GM19467 (cell line): ENCODE results near the gene GLIS2.

Experiments
- ATAC-seq: cut with Tn5 transposase; IDR thresholded peaks from one replicate; pipeline ENCODE4 v1.9.1; 2021; ENCODE audit warnings: mild to moderate bottlenecking, moderate library complexity; ENCODE audit not compliant: unreplicated experiment

The GLIS2 gene

DNA sequence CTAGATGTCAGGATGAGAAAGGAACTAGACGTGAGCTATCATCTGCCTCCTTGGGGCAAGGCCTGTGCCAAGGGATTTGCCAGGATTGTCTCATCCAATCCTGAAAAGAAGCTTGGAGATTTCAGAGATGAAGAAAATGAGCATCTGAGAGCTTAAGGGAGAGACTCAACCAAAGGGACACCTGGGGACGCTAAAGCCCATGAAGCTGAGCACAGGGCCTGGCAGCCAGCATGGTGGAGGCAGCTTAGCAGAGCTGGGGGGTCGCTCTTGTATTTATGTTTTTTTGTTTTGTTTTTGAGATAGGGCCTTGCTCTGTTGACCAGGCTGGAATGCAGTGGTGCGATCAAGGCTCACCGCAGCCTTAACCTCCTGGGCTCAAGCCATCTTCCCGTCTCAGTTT, 18.4 kb upstream of the GLIS2 start:
- ATAC-seq, result no peak

DNA sequence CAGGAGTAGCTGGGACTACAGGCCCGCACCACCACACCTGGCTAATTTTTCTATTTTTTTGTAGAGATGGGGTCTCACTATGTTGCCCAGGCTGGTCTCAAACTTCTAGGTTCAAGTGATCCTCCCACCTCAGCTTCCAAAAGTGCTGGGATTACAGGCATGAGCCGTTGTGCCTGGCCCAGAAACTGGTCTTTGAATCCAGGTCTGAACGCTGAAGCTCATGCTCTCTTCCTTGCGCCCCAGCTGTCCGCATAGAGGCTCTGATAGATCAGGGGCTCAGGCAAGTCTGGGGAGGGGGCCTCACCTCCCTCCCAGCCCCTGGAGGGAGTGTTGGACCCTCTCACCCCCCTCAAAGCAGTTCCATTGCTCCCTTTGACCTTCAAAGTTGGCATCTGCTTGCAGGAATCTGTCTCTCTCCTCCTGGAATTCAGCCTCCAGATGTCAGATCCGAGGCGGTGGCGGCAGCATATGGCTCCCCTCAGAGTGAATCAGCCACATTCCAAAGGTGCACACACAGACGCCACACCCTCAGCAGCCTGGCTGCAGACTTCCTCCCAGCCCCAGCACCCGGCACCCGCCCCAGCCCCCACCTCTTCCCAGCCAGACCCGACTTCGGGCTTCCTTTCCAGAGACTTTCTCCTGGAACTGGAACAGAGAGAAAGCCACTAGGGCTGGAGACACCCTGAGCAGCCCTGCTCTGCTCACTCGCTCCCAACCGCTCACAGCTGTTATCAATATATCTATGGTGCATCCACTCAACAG, 16.9 kb upstream of the GLIS2 start:
- no peak for ATAC-seq

DNA sequence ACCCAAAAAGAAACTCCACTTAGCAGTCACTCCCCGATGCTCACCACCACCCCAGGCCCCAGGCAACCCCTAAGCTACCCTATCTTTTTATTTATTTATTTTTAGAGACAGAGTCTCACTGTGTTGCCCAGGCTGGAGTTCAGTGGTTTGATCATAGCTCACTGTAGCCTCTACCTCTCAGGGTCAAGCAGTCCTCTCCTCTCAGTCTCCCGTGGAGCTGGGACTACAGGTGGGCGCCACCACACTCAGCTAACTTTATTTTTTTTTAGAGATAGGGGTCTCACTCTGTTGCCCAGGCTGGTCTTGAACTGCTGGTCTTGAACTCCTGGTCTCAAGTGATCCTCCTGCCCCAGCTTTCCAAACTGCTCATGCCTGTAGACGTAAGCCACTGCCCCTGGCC, 14.7 kb upstream of the GLIS2 start:
- ATAC-seq, result no peak

GRCh38 chr16:4301968-4302367, 13.9 kb upstream of the GLIS2 start:
- ATAC-seq, result no peak

DNA sequence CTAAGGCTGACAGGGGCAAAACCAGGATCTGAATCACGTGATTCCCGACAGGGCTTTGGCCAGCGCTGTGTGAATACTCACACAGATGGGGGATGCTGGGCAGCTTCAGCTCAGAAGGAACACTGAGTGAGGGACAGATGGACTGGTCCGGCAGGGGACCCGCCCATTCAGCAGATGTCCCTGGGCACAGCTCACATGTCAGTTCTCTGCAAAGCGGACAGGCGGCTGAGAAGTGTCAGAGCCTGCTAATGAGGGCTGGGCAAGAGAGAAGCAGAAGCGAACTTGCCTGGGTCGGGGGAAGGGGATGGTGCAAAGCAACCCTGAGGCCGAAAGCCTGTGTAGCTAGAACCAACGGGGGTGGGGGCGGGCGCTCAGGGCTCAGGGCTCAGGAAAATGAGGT, 11.9 kb upstream of the GLIS2 start:
- no peak for ATAC-seq

DNA sequence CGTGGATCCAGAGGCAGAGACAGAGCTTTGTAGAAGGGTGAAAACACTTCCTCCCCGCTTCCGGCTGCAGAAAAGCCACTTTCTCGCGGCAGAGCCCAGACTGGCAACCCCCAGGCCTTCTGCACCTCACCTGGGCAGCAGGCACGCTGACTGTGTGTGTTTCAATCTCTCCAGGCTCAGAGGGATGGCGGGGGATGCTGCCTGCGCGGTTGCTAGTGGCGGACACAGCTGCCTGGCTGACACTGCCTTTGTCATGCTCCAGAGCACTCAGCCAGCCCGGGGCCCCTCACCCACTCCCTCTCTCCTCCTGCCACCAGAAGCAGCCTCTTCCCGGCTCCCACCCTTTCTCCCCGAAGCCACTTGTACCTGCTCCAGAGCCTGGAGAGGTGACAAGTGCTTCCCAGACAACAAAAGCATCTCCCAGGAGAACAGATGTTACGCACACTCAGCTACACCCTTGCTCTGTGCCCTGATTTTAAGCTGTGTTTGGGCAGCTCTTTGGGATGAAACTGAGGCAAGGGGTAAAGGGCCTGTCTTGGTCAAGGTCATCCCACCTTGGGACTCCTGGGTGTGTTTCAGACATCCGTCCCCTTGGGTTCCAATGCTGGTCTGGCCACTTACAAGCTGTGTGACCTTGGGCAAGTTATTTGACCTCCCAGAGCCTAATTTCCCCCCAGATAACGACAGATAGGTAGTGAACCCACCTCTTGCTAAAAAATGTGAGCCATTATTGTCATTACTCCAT, 9.2 kb upstream of the GLIS2 start:
- ATAC-seq, result no peak

DNA sequence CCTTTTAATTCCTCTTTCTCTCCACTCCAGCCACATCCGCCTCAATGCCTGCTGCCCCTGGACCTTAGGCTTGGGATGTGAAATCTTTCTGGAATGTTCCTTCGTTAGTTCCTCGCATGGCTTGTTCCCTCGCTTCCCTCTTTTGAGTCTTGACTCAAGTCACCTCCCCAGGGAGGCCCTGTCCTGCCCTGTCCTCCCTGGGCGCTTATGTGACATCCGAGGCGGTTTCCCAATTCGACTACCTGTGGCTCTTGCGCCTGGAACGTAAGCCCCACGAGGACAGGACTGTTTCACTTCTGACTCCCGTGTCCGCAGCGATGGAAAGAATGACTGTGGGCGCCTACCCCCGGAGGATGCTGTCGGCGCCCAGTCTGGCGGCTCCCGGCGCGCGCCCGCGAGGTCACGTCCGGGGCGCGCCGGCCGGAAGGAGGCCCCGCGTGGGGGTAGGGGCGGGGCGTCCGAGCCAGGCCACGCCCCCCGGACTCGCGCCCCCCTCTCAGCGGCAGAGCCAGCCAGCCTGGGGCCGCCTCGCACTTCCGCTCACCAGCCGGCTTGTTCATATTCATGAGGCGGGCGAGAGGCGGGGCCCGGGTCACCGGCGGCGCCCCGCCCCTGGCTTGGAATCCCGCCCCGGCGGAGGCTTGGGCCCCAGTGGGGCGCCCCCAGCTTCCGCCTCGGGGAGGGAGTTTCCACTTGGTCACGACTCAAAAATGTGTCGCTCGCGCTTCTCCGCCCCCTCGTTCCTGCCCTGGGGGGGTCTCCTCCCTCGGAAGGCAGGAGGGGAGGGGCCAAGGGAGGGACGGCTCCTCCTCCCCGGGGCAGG, 8.4 kb upstream of the GLIS2 start:
- ATAC-seq, result peak; percentile 81

DNA sequence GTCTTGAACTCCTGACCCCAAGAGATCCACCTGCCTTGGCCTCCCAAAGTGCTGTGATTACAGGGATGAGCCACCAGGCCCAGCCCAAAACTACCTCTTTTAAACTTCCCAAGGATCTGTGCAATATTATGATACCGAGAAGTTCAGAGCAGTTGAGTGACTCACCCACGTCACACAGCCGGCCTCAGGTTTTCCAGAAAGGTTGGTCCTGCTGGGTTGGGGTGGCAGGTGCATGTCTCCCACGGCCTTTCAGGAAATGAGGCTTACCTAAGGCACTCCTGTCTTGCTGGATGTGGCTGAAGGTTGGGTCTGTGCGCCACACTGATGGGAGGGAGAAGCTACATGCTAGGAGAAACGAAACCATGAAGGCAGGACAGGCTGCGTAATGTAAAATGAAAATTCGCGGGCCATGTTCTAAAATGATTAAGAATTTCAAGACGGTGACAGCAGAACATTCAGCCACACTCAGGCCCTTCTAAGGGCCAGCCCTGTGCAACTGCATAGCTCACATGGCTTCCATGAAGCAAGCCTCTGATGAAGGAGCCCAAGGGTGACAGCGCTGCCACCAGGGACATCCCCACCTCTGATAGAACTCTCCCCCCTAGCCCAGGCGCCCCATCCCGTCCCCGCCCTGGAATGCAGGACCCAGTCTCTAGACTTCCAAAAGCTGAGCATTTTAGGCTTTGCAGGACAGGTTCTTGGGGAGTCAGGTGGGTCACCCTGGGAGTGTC, 6.6 kb upstream of the GLIS2 start:
- ATAC-seq, result no peak

DNA sequence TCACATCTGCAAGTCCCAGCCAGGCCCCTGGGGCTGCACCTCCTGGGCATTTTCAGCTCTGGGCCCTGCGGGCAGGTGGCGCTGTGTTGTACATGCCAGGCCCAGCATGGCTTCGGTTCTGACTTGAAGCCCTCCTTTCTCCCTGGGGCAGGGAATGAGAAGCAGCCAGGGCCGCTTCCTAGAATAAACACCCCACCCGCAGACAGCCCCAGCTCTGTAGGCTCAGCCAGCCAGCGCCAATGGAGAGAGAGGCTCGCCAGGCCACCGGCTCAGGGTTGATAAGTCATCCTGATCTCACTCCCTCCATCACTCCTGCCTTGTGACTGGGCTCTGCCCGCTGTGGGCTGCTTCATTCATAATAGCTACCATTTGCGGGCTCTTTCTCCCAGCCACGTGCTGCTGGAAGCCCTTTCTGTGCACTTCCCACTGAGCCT, 6.0 kb upstream of the GLIS2 start:
- ATAC-seq, result no peak

GRCh38 chr16:4313563-4314531, 2.0 kb upstream of the GLIS2 start:
- ATAC-seq, result peak; percentile 33

DNA sequence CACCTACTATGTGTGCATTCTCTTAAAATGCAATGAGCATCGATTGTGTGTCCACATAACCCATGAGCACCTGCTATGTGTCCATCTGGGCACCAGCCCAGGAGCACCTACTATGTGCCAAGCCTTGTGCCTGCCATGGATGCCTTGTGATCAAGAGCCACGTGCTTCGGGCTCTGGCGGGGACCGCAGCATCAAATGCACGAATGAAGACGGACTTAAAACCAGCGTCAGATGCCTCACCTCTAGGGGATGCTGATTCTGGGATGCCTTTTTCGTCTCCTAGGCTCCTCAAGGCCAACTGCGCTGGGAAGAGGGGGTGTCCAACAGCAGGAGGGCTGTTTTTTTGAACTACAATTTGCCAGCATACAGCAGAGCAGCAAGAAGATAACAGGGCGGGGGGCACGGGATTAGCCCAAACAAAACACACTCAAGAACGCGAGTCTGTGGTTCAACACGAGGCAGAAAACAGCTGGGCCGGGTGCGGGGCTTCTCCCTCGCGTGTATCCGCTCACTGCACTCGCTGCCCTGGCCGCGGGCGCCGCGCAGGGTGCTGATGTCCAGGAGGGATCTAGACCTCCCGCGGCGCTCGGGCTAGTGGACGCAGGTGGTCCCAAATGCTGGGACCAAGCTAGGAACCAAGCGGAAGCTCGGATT, 1.2 kb upstream of the GLIS2 start:
- ATAC-seq, result no peak

GRCh38 chr16:4316108-4316863, 419 bp downstream of the GLIS2 start:
- no peak for ATAC-seq

- no peak for ATAC-seq
Measured at GRCh38 chr16:4316864-4317531, 1.1 kb downstream of the GLIS2 start.

- no peak for ATAC-seq
Measured at GRCh38 chr16:4317532-4318450, 1.9 kb downstream of the GLIS2 start.

DNA sequence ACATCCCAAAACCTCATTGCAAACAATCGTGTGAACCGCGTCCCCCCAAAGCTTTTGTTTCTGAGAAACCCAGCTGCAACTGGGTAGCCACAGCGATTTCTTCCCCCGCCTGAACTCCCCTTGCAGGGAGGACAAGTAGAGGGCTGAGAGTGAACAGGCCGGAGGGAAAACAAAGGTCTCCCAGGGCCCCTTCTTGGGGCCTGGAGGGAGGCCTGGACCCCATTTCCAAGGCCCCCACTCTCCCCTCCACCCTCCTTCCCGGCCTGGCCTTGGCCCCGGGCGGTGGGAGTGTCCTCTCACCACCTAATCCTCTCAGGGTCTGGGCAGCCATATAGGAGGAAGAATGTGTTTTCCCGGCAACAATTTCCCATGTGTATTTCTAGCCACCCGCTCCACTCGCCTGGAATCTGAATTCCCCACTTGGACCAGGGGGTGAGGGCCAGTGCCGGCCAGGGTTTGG, 2.6 kb downstream of the GLIS2 start:
- no peak for ATAC-seq

- no peak for ATAC-seq
Measured at GRCh38 chr16:4318967-4319366, 3.1 kb downstream of the GLIS2 start.
